ENCODE data around the gene LBX1.

LBX1 gene

DNA sequence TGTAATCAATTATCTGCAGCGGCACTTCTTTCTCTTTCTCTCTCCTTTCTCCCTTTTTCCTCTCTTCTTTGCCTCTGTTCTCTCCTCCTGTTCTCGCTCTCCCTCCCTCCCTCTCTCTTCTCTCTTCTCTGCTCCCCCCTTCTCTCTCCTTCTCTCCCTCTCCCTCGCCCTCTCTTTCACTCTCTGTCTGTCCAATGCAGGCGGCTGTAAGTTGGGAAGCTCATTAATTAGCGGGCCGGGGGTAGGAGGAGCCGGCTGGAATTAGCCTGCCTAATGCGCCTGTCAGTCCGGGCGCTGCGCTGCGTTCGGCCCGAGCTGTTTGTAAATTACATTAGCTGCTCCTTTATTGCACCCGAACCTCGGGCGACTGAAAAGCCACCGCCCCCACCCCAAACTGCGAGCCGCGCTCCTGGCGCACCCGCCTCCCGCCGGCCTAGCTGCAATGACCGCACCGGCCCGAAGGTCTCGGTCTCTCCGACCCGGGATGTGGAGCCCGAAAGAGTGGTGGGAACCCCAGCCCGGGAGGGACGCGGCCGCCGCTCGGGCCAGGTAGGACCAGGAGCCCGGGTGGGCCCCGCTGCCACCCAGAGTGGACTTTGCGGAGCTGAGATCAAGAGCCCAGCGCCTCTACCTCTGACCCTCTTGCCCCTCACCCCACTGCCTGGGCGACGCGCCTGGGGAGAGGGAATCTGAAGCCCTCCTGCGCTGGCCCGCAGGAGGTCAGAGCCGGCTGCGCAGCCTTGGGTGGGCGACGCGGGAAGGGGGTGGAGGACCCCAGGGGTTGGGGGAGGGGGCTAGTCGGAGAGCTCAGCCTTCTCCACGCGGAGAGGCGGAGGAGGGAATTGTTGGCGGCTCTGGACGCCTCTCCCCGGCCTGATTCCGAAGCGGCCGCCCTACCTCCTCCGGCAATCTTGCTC, at the start of gene LBX1:
TSS of gene LBX1 (minus strand) at position 198 of the 917 bp plus-strand sequence. CDS start 648 bp downstream, outside the sequence.
- in situ Hi-C loops (cut with MboI; ENCODE audit: low pct_unique_long_range_greater_than_20kb, low sequenced_read_pairs, unreplicated experiment), result no loop called here
- DNase-seq (ENCODE audit: low spot score), result no peak
- TF ChIP-seq, protein P1, sequence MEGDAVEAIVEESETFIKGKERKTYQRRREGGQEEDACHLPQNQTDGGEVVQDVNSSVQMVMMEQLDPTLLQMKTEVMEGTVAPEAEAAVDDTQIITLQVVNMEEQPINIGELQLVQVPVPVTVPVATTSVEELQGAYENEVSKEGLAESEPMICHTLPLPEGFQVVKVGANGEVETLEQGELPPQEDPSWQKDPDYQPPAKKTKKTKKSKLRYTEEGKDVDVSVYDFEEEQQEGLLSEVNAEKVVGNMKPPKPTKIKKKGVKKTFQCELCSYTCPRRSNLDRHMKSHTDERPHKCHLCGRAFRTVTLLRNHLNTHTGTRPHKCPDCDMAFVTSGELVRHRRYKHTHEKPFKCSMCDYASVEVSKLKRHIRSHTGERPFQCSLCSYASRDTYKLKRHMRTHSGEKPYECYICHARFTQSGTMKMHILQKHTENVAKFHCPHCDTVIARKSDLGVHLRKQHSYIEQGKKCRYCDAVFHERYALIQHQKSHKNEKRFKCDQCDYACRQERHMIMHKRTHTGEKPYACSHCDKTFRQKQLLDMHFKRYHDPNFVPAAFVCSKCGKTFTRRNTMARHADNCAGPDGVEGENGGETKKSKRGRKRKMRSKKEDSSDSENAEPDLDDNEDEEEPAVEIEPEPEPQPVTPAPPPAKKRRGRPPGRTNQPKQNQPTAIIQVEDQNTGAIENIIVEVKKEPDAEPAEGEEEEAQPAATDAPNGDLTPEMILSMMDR (IDR thresholded peaks at IDR 0.05; ENCODE audit: extremely low read depth, insufficient read depth, missing control alignments), result no peak

GRCh38 chr10:101273741-101274140, 44.5 kb upstream of the LBX1 start:
- in situ Hi-C loops (cut with MboI; ENCODE audit: low pct_unique_long_range_greater_than_20kb, low sequenced_read_pairs, unreplicated experiment), result no loop called here
- TF ChIP-seq, protein P1 (IDR thresholded peaks at IDR 0.05; ENCODE audit: extremely low read depth, insufficient read depth, missing control alignments), result no peak
- no peak for DNase-seq (ENCODE audit: low spot score)

DNA sequence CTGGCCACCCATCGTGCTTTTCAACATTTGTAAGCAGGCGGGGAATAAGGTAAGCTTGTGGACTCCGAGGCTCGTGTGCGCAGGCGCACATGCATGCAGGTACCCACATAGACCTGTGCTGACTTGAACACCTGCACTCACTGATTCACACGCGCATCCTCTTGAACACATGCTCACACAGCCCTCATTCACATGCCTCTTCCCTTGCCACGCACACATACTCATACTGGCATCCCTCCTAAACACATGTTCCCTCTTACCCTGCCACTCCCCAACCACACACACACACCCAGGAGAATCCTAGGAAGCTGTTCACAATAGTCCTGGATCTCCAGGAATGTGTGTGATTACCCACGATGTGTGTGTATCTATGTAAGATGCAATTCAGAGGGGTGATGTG, 44.1 kb upstream of the LBX1 start:
- no peak for DNase-seq (ENCODE audit: low spot score)
- in situ Hi-C loops (cut with MboI; ENCODE audit: low pct_unique_long_range_greater_than_20kb, low sequenced_read_pairs, unreplicated experiment), result no loop called here

GRCh38 chr10:101272229-101272868, 43.1 kb upstream of the LBX1 start:
- in situ Hi-C loops (cut with MboI; ENCODE audit: low pct_unique_long_range_greater_than_20kb, low sequenced_read_pairs, unreplicated experiment), result no loop called here
- DNase-seq (ENCODE audit: low spot score), result peak; percentile 84
- TF ChIP-seq, protein P1 (IDR thresholded peaks at IDR 0.05; ENCODE audit: extremely low read depth, insufficient read depth, missing control alignments), result peak; percentile 79

More for the DNA sequence above, 44.1 kb upstream of the LBX1 start:
- TF ChIP-seq, protein P1 (IDR thresholded peaks at IDR 0.05; ENCODE audit: extremely low read depth, insufficient read depth, missing control alignments), result no peak

DNA sequence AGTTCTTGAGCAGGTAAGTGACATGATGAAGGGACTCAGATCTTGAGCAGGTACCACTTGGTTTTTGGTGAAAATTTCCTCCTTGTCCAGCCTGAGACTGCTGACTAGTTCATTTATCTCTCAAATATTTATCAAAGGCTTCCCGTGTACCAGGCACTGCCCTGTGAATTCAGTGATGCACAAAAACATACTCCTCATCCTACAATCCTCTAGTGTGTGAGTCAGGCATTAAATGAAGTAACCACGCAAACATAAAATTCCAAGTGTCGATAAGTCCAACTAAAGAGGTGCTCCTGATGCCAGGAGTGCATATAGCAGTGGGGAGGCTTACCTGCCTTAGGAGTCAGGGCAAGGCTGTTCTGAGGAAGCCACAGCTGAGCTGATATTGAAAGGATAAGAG, 41.5 kb upstream of the LBX1 start:
- no peak for DNase-seq (ENCODE audit: low spot score)
- TF ChIP-seq, protein P1 (IDR thresholded peaks at IDR 0.05; ENCODE audit: extremely low read depth, insufficient read depth, missing control alignments), result no peak
- in situ Hi-C loops (cut with MboI; ENCODE audit: low pct_unique_long_range_greater_than_20kb, low sequenced_read_pairs, unreplicated experiment), result no loop called here

DNA sequence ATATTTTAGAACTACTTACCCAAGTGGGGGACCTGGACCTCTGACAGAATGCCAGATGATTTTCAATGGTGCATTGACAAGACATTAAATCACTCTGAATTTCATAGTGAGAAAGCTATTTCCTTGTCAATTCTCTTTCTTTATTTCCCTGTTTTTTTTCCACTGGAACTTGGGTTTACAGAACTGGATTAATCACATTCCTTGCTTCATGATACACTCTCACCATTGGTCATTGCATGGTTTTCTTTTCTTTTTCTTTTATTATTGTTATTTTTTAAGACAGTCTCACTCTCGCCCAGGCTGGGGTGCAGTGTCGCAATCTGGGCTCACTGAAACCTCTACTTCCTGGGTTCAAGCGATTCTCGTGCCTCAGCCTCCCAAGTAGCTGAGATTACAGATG, 38.5 kb upstream of the LBX1 start:
- TF ChIP-seq, protein P1 (IDR thresholded peaks at IDR 0.05; ENCODE audit: extremely low read depth, insufficient read depth, missing control alignments), result no peak
- no peak for DNase-seq (ENCODE audit: low spot score)
- in situ Hi-C loops (cut with MboI; ENCODE audit: low pct_unique_long_range_greater_than_20kb, low sequenced_read_pairs, unreplicated experiment), result no loop called here
